CD14-positive monocyte (primary cell): ENCODE data around the gene CNTNAP1. TPM values are rescaled to one million over a fixed set of nuclear protein-coding genes. Genes with fewer than 3 reads are reported as not detected.
A peak's percentile ranks its signal among the peaks of the same experiment; 100 is the strongest.

Experiments
- DNase-seq, 3 donors: peaks; one replicate each; pipeline ENCODE4 v3.0.0-alpha.2; 2011 to 2022
- H2AFZ ChIP-seq: 2 replicates; pipeline ENCODE4 v1.6.0; 2012; ENCODE audit warnings: mild to moderate bottlenecking, low read depth, low read length, inconsistent platforms; ENCODE audit not compliant: insufficient read depth, poor library complexity, severe bottlenecking
- H3K27ac ChIP-seq, 2 donors: 1 replicate in 1 of 2; 2 replicates in 1 of 2; pipeline ENCODE4 v1.5.1; 2012 to 2013; ENCODE audit warnings: low read length in 2 of 2, control low read depth in 1 of 2, inconsistent platforms in 1 of 2, low read depth in 1 of 2, mild to moderate bottlenecking in 1 of 2
- H3K27me3 ChIP-seq, 2 donors: one replicate each; pipeline versions ENCODE4 v1.6.0 to v1.6.1; 2011 to 2013; ENCODE audit warnings: low read length in 2 of 2; ENCODE audit not compliant: control insufficient read depth in 2 of 2, insufficient read depth in 2 of 2
- H3K36me3 ChIP-seq, 2 donors: replicated peaks in 1 of 2; 1 replicate in 1 of 2; 2 replicates in 1 of 2; pipeline versions ENCODE4 v1.5.1 to v1.6.1; 2012 to 2013; ENCODE audit warnings: low read length in 2 of 2, control low read depth in 1 of 2, inconsistent platforms in 1 of 2, mild to moderate bottlenecking in 1 of 2; ENCODE audit not compliant: insufficient read depth in 2 of 2, control insufficient read depth in 1 of 2
- H3K4me1 ChIP-seq, 2 donors: 1 replicate in 1 of 2; 2 replicates in 1 of 2; pipeline versions ENCODE4 v1.5.1 to v1.6.1; 2012 to 2013; ENCODE audit warnings: low read length in 2 of 2, control low read depth in 1 of 2, inconsistent platforms in 1 of 2, mild to moderate bottlenecking in 1 of 2, moderate library complexity in 1 of 2; ENCODE audit not compliant: insufficient read depth in 2 of 2, control insufficient read depth in 1 of 2
- H3K4me2 ChIP-seq: replicated peaks from 2 replicates; pipeline ENCODE3; 2012; ENCODE audit warnings: low read length, moderate library complexity, mild to moderate bottlenecking; ENCODE audit not compliant: poor library complexity, severe bottlenecking; ENCODE audit errors: extremely low read depth
- H3K4me3 ChIP-seq, 3 experiments: fragments of 200-600 bp in 1 of 3; sonication (generic) in 1 of 3; replicated peaks in 1 of 3; 1 replicate in 2 of 3; 2 replicates in 1 of 3; pipeline ENCODE4 v1.5.1; 2011 to 2013; ENCODE audit warnings: low read length in 3 of 3, mild to moderate bottlenecking in 3 of 3, control low read depth in 2 of 3, low read depth in 2 of 3, inconsistent platforms in 1 of 3, moderate library complexity in 1 of 3
- H3K79me2 ChIP-seq: 2 replicates; pipeline ENCODE4 v1.6.0; 2012; ENCODE audit warnings: mild to moderate bottlenecking, control low read depth, inconsistent platforms, low read length, moderate library complexity; ENCODE audit not compliant: insufficient read depth
- H3K9ac ChIP-seq: 2 replicates; pipeline ENCODE4 v1.6.0; 2017; ENCODE audit warnings: low read length, mild to moderate bottlenecking; ENCODE audit not compliant: insufficient read depth, poor library complexity, severe bottlenecking
- H3K9me3 ChIP-seq, 2 donors: replicated peaks in 1 of 2; 1 replicate in 1 of 2; 2 replicates in 1 of 2; pipeline versions ENCODE4 v1.5.1 to v1.6.1; 2012 to 2013; ENCODE audit warnings: low read length in 2 of 2, control low read depth in 1 of 2; ENCODE audit not compliant: control insufficient read depth in 1 of 2, insufficient read depth in 1 of 2
- H4K20me1 ChIP-seq: 2 replicates; pipeline ENCODE4 v1.6.0; 2012; ENCODE audit warnings: mild to moderate bottlenecking, low read length, control low read depth, moderate library complexity; ENCODE audit not compliant: insufficient read depth
- H3K27ac Mint-ChIP-seq, 7 donors: one replicate each; pipeline ENCODE4 v1.8.0; 2020; ENCODE audit warnings: mild to moderate bottlenecking in 7 of 7, mixed read lengths in 7 of 7, moderate library complexity in 6 of 7, inconsistent platforms in 2 of 7
- H3K27me3 Mint-ChIP-seq, 3 donors: one replicate each; pipeline ENCODE4 v1.8.0; 2021 to 2022; ENCODE audit warnings: low read depth in 3 of 3, mild to moderate bottlenecking in 3 of 3, mixed read lengths in 3 of 3, moderate library complexity in 3 of 3, inconsistent platforms in 1 of 3
- H3K36me3 Mint-ChIP-seq, 2 donors: one replicate each; pipeline ENCODE4 v1.8.0; 2020; ENCODE audit warnings: mixed read lengths in 2 of 2, inconsistent platforms in 1 of 2, mild to moderate bottlenecking in 1 of 2
- H3K4me1 Mint-ChIP-seq: one replicate; pipeline ENCODE4 v1.8.0; 2020; ENCODE audit warnings: mild to moderate bottlenecking, mixed read lengths
- H3K4me3 Mint-ChIP-seq, 2 donors: one replicate each; pipeline ENCODE4 v1.8.0; 2020; ENCODE audit warnings: mild to moderate bottlenecking in 2 of 2, mixed read lengths in 2 of 2, moderate library complexity in 1 of 2
- H3K9me3 Mint-ChIP-seq, 7 donors: one replicate each; pipeline ENCODE4 v1.8.0; 2020 to 2022; ENCODE audit warnings: mixed read lengths in 7 of 7, mild to moderate bottlenecking in 6 of 7, moderate library complexity in 6 of 7, inconsistent platforms in 2 of 7
- CTCF ChIP-seq: fragments of 200-600 bp; IDR thresholded peaks from one replicate; pipeline ENCODE4 v1.8.0; 2022; ENCODE audit warnings: antibody characterized with exemption, mild to moderate bottlenecking
- WGBS: methylation state at CpG from one replicate; pipeline ENCODE4 v1.1.5; 2013; ENCODE audit warnings: missing lambda C conversion rate; ENCODE audit not compliant: insufficient coverage; 5-methylcytosine and 5-hydroxymethylcytosine counted together
- intact Hi-C, 2 donors: fragments of 100-400 bp; cut with micrococcal nuclease; formaldehyde crosslinking; loops; one replicate each; pipeline versions ENCODE4 v1.15.0 to v1.15.1; 2023
- polyA plus RNA-seq, 3 donors: library from polyadenylated mRNA; depleted of rRNA in 1 of 3; unstranded in 2 of 3; stranded (reverse) in 1 of 3; fragments of 300-500 nt in 2 of 3; fragments of >200 nt in 1 of 3; fragmentation: Illumina TruSeq in 2 of 3; gene quantifications; 1 replicate in 2 of 3; 2 replicates in 1 of 3; pipeline ENCODE4 v1.2.3, GENCODE V29; 2012 to 2021

Gene CNTNAP1
- polyA plus RNA-seq, 3 donors: 0.23 to 0.24 TPM; not detected in 1

GRCh38 chr17:42675348-42675964, 6.9 kb upstream of the CNTNAP1 start:
- peak overlapping the region; percentile 46 to 83 for H3K4me3 Mint-ChIP-seq
- peaks cover 9 to 11% of the 10 kb centered on the region in 2 donors for H3K9me3 ChIP-seq
- no peaks in the 10 kb centered on the region for H4K20me1 ChIP-seq
- WGBS: 10% methylated on average over 2 of the region's 27 CpGs
- H3K36me3 Mint-ChIP-seq: peaks cover 11 to 12% of the 10 kb centered on the region in 2 donors
- no peak overlapping the region for H3K27ac ChIP-seq
- peak overlapping the region; percentile 81 for H3K4me2 ChIP-seq
- H3K4me1 Mint-ChIP-seq: peaks cover 61% of the 10 kb centered on the region
- H3K4me1 ChIP-seq: peaks cover 70 to 84% of the 10 kb centered on the region in 2 donors
- H3K27ac Mint-ChIP-seq: no peak overlapping the region
- intact Hi-C loops: loop anchor here in 1 of 2 donors (5.0 kb wide), 1 partner anchor 98 kb away; the partner anchor contains the start of gene PSMC3IP
- peak overlapping the region; percentile 42 for H3K9ac ChIP-seq
- H3K27me3 ChIP-seq: peaks cover 38 to 62% of the 10 kb centered on the region in 2 donors
- peak overlapping the region in 2 of 3 experiments; percentile 66 to 75 for H3K4me3 ChIP-seq
- H2AFZ ChIP-seq: peak overlapping the region; percentile 78
- no peaks in the 10 kb centered on the region for H3K79me2 ChIP-seq
- H3K27me3 Mint-ChIP-seq: peaks cover 49 to 69% (median 66%) of the 10 kb centered on the region in 3 donors
- DNase-seq: no peak
- TF ChIP-seq CTCF: no peak
- no peaks in the 10 kb centered on the region for H3K36me3 ChIP-seq
- H3K9me3 Mint-ChIP-seq: peaks cover 3 to 29% (median 17%) of the 10 kb centered on the region in 7 donors

DNA sequence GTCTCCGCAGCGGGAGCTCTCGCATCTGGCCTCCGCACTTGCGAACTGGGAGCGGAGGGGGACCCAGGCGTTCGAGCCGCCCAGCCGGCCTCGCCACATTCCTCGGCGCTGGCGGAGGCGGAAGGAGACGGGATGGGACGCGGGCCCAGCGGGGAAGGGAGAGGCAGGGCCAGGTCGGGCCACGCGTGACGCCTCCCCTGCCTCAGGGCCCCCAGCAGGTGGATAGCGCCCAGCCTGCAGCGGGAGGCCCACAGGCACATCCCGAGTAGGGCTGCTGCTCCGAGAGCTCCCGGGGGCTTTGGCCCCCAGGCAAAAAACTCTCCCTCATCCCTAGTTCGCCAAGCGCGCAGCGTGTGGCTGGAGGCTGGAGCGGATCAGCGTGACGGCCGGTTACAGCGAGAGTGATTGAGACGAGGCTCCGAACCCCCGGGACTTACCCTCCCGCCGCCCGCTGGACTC, 6.3 kb upstream of the CNTNAP1 start:
- peaks cover 6 to 27% (median 12%) of the 10 kb centered on the region in 7 donors for H3K9me3 Mint-ChIP-seq
- DNase-seq: peak in 1 of 3 donors; percentile 31
- H3K36me3 ChIP-seq: no peaks in the 10 kb centered on the region
- H3K9ac ChIP-seq: peak overlapping the region; percentile 42
- peak overlapping the region; percentile 78 for H2AFZ ChIP-seq
- H3K4me1 Mint-ChIP-seq: peaks cover 59% of the 10 kb centered on the region
- H3K27me3 ChIP-seq: peaks cover 35 to 56% of the 10 kb centered on the region in 2 donors
- TF ChIP-seq CTCF: no peak
- no peaks in the 10 kb centered on the region for H4K20me1 ChIP-seq
- H3K4me3 ChIP-seq: peak overlapping the region; percentile 51 to 75 (median 66)
- WGBS: 0% methylated on average over 40 of the region's 43 CpGs
- no peaks in the 10 kb centered on the region for H3K79me2 ChIP-seq
- peaks cover 66 to 79% of the 10 kb centered on the region in 2 donors for H3K4me1 ChIP-seq
- H3K36me3 Mint-ChIP-seq: peaks cover 9 to 10% of the 10 kb centered on the region in 2 donors
- peak overlapping the region; percentile 83 to 92 for H3K4me3 Mint-ChIP-seq
- H3K4me2 ChIP-seq: peak overlapping the region; percentile 81
- intact Hi-C loops: loop anchor here in 1 of 2 donors (2.0 to 5.0 kb wide), 2 partner anchors 67 to 99 kb away; partner anchors contain the start of genes PSMC3IP, RETREG3 and TUBG1
- H3K27ac ChIP-seq: no peak overlapping the region
- H3K9me3 ChIP-seq: peaks cover 6 to 7% of the 10 kb centered on the region in 2 donors
- H3K27me3 Mint-ChIP-seq: peaks cover 44 to 68% (median 62%) of the 10 kb centered on the region in 3 donors
- H3K27ac Mint-ChIP-seq: peak overlapping the region in 4 of 7 donors; percentile 53 to 91 (median 80)
